Measurements from ENCODE around the gene WRNIP1.

DNA sequence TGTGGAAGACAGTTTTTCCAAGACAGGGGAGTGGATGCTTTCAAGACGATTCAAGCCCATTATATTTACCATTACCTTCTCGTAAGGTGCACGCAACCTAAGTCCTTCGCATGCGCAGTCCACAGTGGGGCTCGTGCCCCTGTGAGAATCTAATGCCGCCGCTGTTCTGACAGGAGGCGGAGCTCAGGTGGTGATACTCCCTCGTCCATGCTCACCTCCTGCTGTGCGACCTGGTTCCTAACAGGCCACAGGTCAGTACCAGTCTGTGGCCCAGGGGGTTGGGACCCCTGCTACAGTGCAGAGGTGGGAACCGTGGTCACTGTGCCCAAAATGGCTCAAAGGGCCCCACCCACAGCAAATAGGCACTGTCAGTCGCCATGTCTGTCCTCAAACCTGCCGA is 39.8 kb downstream of the WRNIP1 start:
- TF ChIP-seq EZH2 (IDR thresholded peaks at IDR 0.05; ENCODE audit: borderline replicate concordance, control insufficient read depth, low read depth, low read length) (no peak), ZNF24 (IDR thresholded peaks at IDR 0.05) (no peak), EP300 (IDR thresholded peaks at IDR 0.05; ENCODE audit: borderline replicate concordance in 1 of 2, control insufficient read depth in 1 of 2, low read depth in 2 of 2, low read length in 2 of 2) (no peak), POLR2AphosphoS5 (IDR thresholded peaks at IDR 0.05; ENCODE audit: low read length) (no peak), USF2 (IDR thresholded peaks at IDR 0.05; ENCODE audit: borderline replicate concordance, low read depth, low read length) (no peak), CTCF (IDR thresholded peaks at IDR 0.05 in 2 of 3, conservative IDR thresholded peaks at IDR 0.05 in 1 of 3; ENCODE audit: control insufficient read depth in 2 of 3, extremely low read depth in 1 of 3, insufficient read depth in 1 of 3, low read depth in 3 of 3, low read length in 3 of 3) (no peak)
- TF ChIP-seq, protein P1, sequence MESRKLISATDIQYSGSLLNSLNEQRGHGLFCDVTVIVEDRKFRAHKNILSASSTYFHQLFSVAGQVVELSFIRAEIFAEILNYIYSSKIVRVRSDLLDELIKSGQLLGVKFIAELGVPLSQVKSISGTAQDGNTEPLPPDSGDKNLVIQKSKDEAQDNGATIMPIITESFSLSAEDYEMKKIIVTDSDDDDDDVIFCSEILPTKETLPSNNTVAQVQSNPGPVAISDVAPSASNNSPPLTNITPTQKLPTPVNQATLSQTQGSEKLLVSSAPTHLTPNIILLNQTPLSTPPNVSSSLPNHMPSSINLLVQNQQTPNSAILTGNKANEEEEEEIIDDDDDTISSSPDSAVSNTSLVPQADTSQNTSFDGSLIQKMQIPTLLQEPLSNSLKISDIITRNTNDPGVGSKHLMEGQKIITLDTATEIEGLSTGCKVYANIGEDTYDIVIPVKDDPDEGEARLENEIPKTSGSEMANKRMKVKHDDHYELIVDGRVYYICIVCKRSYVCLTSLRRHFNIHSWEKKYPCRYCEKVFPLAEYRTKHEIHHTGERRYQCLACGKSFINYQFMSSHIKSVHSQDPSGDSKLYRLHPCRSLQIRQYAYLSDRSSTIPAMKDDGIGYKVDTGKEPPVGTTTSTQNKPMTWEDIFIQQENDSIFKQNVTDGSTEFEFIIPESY (IDR thresholded peaks at IDR 0.05): no peak

Data from GM12878 (cell line).